Right atrium auricular region (tissue), 2 donors: ENCODE data around the gene WFDC8. TPM values are rescaled to one million over a fixed set of nuclear protein-coding genes. Genes with fewer than 3 reads are reported as not detected.
"Not testable (repeated sequence)": the region's sequence is repeated elsewhere in the genome, so short reads cannot be mapped to it uniquely, and the experiment has no call there.

Experiments used
- DNase-seq: peaks from one replicate; pipeline ENCODE4 v3.0.0-alpha.2; 2019; ENCODE audit warnings: low spot score
- H3K27ac ChIP-seq, 2 donors: fragments of 200-600 bp; sonication (generic); 1 replicate in 1 of 2; 2 replicates in 1 of 2; pipeline ENCODE4 v1.5.1; 2016 to 2019
- H3K27me3 ChIP-seq, 2 donors: fragments of 200-600 bp; sonication (generic); one replicate each; pipeline versions ENCODE4 v1.5.1 to v1.6.0; 2017 to 2019
- H3K36me3 ChIP-seq: fragments of 200-600 bp; sonication (generic); one replicate; pipeline ENCODE4 v1.5.1; 2016
- H3K4me1 ChIP-seq, 2 donors: fragments of 200-600 bp; sonication (generic); one replicate each; pipeline versions ENCODE4 v1.5.1 to v1.6.0; 2017 to 2019
- H3K4me3 ChIP-seq, 2 donors: fragments of 200-600 bp; sonication (generic); 1 replicate in 1 of 2; 2 replicates in 1 of 2; pipeline ENCODE4 v1.5.1; 2017 to 2019; ENCODE audit warnings: mild to moderate bottlenecking in 1 of 2, moderate library complexity in 1 of 2
- H3K9me3 ChIP-seq, 2 donors: fragments of 200-600 bp; sonication (generic); one replicate each; pipeline ENCODE4 v1.5.1; 2019
- CTCF ChIP-seq, 2 donors: fragments of 200-600 bp; sonication (generic); IDR thresholded peaks; one replicate each; pipeline ENCODE4 v1.5.1; 2019; ENCODE audit warnings: antibody characterized with exemption in 2 of 2
- total RNA-seq, 2 donors: library from RNA; depleted of rRNA; stranded (reverse); fragments of >200 nt; gene quantifications; one replicate each; pipeline ENCODE4 v1.1.0, GENCODE V29; 2016

The WFDC8 gene
- total RNA-seq, 2 donors from 2014 or later, result not detected

- Histone ChIP-seq H3K9me3 (no peaks in the 10 kb centered on the region), H3K27ac (no peak overlapping the region), H3K4me3 (no peak overlapping the region), H3K4me1 (no peaks in the 10 kb centered on the region), H3K27me3 (no peaks in the 10 kb centered on the region), H3K36me3 (no peaks in the 10 kb centered on the region)
- no peak for TF ChIP-seq CTCF (IDR thresholded peaks at IDR 0.05)
- no peak for DNase-seq
Measured at GRCh38 chr20:45583502-45583901, 4.4 kb upstream of the WFDC8 start.

DNA sequence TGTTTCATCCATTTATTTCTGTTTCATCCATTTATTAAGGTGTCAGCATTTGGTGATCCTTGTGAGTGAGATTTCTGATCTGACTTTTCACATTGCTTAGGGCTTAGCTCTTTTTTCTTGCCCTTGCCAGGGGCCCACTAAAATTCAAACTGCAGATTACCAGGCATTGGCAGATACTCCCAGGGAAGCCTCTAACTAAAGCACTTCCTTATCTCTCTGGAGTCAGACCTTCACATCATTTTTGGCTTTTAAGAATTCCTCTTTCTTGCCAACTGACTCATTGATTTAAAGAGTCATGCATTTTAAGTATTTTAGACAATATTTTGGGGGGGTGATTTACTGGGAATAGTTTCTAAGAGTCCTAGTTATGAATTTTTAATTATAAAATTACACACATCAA is 2.6 kb upstream of the WFDC8 start:
- Histone ChIP-seq H3K27ac (no peak overlapping the region), H3K4me3 (no peak overlapping the region), H3K27me3 (no peaks in the 10 kb centered on the region), H3K4me1 (no peaks in the 10 kb centered on the region), H3K9me3 (no peaks in the 10 kb centered on the region), H3K36me3 (no peaks in the 10 kb centered on the region)
- DNase-seq, result no peak
- TF ChIP-seq CTCF (IDR thresholded peaks at IDR 0.05), result no peak

DNA sequence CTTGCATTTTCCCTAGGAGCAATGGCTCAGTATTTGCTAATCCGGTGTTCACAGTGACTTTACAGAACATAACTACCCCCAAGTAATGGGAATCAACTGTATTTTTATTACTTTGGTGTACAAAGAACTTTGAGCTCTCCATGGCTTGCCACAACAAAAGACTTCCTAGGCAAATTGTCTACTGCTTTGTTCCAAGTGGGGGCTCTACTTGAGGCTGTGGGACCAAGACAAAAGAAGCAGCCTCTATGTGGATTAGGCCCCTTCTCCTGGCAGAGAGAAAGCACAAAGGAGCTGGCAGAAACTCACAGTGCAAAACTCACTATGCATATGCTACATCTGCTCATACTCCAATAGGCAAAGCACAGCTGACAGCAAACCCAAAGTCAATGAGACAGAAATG is 853 bp downstream of the WFDC8 start:
- TF ChIP-seq CTCF (IDR thresholded peaks at IDR 0.05), result no peak
- no peak for DNase-seq
- H3K36me3 ChIP-seq, result no peaks in the 10 kb centered on the region

GRCh38 chr20:45576995-45577394 is 2.1 kb downstream of the WFDC8 start:
- H3K36me3 ChIP-seq, result no peaks in the 10 kb centered on the region
- H3K9me3 ChIP-seq, result peaks cover 0 to 7% of the 10 kb centered on the region in 2 donors
- DNase-seq, result no peak
- no peak for TF ChIP-seq CTCF (IDR thresholded peaks at IDR 0.05)
- H3K4me3 ChIP-seq, result no peak overlapping the region
- H3K27me3 ChIP-seq, result no peaks in the 10 kb centered on the region
- no peaks in the 10 kb centered on the region for H3K4me1 ChIP-seq
- H3K27ac ChIP-seq, result no peak overlapping the region

More for the DNA sequence above, 853 bp downstream of the WFDC8 start:
- Histone ChIP-seq H3K4me1 (no peaks in the 10 kb centered on the region), H3K9me3 (peaks cover 0 to 7% of the 10 kb centered on the region in 2 donors), H3K27me3 (no peaks in the 10 kb centered on the region), H3K4me3 (no peak overlapping the region), H3K27ac (no peak overlapping the region)

- no peaks in the 10 kb centered on the region for H3K4me1 ChIP-seq
- no peaks in the 10 kb centered on the region for H3K36me3 ChIP-seq
- no peak for DNase-seq
- H3K9me3 ChIP-seq, result peaks cover 0 to 7% of the 10 kb centered on the region in 2 donors
- no peak overlapping the region for H3K27ac ChIP-seq
- H3K27me3 ChIP-seq, result no peaks in the 10 kb centered on the region
- no peak for TF ChIP-seq CTCF (IDR thresholded peaks at IDR 0.05)
- no peak overlapping the region for H3K4me3 ChIP-seq
Measured at GRCh38 chr20:45575931-45576330, 3.2 kb downstream of the WFDC8 start.

DNA sequence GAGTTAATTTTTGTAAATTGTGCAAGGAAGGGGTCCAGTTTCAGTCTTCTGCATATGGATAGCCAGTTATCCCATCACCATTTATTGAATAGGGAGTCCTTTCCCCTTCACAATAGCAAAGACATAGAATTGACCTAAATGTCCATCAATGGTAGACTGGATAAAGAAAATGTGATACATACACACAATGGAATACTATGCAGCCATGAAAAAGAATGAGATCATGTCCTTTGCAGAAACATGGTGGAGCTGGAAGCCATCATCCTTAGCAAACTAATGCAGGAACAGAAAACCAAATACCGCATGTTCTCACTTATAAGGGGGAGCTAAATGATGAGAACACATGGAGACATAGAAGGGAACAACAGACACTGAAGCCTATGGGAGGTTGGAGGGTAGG is 9.4 kb downstream of the WFDC8 start:
- not testable (repeated sequence) for H3K27me3 ChIP-seq, H3K4me3 ChIP-seq, H3K27ac ChIP-seq, H3K9me3 ChIP-seq, DNase-seq, H3K4me1 ChIP-seq, H3K36me3 ChIP-seq
